SW480 (cell line): ENCODE measurements around the gene OLIG3.

ENCODE experiments used
- DNase-seq: peaks from one replicate; pipeline ENCODE4 v3.0.0-alpha.2; 2016; ENCODE audit warnings: low spot score

OLIG3 gene

DNA sequence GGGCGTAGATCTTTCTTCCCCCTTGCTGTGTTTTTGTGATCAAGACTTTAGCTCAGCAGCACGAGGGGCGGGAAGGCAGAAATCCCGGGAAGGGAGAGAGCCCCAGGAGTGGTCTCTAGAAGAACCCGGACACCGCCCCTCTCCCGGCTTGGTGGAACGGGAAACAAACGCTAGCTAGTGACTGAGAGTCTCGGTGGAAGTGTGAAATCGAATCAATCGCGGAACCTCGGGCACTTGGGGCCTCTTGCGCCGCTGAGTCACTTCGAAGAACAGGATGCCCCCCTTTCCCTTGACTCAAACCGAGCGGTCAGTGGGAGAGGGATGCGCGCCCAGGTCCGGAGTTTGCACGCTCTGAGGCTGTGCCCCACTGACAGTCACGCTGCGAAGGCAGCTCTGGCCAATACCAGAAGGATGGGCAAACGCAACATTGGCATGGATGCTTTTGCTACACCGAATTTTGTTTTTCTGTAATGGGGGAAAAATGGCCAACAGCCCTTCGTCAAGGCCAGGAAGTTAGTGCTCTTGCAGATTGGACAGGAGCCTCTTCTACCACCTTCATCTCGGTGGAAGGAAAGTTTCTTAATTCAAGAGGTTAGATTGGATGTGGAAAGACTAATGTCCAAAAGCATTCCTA, 1.6 kb upstream of the OLIG3 start:
- DNase-seq: no peak

DNA sequence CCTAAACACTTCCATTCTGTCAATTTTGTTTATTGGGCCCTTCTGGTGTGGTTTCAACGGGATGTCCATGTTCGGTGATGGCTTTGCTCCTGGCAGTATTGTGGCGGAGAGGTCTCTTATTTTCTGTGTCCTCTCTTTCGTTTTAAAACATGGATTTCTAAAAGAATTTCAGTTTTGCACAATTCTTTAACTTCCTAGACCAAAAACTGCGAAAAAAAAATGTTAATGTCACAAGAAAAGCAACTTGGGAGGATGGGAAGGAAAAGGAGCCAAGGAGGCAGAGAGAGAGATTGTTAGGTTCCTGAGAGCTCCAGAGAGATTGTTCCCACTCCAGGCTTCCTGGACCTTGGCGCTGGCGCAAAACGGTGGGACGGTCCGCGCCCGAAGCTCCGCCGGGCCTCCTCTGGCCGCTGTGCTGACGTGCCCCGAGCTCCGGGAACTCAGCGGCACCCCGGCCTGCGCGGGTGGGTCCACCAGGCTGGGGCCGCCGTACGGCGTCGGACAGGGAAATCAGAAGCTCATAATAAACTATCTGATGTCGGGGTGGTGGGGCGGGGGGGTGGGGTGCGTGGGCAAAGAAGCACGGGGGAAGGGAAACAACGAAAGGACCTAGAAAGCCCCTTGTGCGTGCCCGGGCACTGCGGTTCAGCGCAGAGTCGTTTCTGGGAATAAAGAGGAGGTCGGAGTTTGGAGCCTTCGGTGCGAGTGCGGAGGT, 951 bp upstream of the OLIG3 start:
- DNase-seq: no peak

DNA sequence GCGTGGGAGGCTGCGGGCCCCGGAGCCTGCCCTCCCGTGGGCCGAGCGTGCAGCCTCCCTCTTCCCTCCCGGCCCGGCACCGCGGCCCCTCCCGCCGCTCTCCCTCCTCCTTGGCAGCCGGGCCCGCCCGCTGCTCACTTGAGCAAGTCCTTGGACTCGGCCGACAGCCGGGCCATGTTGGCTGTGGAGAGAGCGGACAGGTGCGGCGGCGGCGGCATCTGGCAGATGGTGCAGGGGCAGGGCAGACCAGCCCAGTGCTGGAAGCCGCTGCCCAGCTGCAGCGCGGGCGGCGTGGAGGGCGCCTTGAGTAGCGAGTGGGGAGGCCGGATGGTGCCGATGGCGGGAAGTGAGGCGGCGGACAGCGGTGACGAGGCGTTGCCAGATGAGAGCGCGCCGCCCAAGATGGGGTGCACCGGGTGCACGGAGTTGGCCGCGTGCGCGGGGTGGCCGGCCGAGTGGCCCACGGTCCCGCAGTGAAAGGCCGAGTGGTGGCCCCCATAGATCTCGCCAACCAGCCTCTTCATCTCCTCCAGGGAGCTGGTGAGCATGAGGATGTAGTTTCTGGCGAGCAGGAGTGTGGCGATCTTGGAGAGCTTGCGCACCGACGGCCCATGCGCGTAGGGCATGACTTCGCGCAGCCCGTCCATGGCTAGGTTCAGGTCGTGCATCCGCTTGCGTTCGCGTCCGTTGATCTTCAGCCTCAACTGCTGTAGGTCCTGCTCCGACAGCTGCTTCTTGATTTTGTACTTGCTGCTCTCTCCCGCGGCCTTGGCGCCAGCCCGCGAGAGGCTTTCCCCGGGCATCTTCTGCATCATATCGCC, 766 bp downstream of the OLIG3 start:
- DNase-seq: no peak

DNA sequence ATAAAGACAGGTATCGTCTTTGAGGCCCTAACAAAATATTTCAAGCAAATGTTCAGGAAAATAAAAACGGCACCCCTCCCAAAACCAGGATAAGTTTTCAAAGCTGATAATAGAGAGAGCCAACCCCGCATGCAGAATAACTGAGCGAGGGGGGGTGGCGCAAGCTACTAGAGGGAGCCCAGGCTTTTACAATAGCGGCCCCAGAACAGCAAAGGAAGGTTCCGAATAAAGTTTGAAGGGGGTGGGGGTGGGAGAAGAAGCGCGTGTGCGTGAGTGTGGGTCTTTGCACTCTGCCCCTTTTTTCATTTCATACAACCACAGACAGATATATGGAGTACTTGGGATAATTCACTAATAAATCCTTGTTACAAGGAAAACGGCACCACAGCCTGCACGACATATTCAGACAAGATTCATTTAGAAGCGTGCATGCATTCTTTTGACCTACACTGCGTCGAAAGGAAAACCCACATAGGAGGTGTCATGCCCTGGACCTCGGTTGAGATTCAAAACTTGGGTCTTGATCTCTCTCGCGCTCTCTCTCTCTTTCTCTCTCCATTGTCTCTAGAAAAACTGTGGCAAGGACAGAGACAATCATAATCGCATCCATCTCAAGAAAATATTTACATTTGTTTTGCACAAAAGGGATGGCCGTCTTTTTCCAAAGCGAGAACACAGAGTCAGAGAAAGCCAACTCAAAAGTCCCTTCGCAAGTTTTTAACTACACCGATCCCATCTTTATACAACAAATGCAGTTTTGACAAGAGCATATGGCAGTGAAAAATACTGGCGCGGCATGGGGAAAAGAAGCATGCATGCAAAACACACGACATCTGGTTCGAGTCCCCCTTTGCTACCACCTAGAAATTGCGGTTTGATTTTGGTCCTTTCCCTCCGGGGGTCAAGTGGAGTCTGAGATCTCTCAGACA, 1.6 kb downstream of the OLIG3 start:
- DNase-seq: no peak

DNA sequence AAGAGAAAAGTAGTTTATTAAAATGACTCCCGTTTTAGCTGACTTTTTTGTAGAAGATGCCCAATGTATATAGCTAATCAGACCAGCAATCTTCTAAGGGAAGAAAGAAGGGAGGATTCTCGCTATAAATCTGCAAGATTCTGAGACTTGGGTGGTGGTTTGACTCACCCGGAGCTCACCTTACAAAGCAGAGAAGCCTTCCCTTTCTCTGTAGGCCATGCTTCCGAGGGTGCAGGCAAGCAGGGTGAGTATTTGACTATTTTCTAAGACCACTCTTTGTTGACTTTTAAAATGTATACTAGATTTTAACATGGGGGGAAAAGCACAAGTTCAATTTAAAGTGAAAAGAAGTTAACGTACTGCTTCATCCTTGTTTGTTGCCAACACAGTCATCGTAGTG, 2.7 kb downstream of the OLIG3 start:
- no peak for DNase-seq

DNA sequence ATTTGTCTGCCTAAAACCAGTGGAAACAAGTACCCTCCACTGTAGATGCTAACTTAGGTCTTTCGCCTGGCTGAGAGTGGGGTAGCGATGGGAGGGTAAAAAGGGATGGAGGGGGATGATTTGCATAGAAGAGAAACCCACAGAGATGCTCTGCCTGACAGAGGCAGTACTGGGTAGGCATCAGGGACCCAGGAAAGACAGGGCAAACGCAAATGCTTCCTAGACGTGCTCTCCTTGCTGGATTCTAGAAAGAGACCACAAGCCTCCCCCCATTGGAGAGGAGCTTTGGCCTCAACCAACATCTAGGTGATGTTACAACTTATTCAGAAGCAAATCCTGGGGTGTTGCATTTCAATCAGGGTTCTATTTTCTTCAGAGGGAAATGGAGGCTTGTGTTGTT, 3.2 kb downstream of the OLIG3 start:
- DNase-seq: no peak

DNA sequence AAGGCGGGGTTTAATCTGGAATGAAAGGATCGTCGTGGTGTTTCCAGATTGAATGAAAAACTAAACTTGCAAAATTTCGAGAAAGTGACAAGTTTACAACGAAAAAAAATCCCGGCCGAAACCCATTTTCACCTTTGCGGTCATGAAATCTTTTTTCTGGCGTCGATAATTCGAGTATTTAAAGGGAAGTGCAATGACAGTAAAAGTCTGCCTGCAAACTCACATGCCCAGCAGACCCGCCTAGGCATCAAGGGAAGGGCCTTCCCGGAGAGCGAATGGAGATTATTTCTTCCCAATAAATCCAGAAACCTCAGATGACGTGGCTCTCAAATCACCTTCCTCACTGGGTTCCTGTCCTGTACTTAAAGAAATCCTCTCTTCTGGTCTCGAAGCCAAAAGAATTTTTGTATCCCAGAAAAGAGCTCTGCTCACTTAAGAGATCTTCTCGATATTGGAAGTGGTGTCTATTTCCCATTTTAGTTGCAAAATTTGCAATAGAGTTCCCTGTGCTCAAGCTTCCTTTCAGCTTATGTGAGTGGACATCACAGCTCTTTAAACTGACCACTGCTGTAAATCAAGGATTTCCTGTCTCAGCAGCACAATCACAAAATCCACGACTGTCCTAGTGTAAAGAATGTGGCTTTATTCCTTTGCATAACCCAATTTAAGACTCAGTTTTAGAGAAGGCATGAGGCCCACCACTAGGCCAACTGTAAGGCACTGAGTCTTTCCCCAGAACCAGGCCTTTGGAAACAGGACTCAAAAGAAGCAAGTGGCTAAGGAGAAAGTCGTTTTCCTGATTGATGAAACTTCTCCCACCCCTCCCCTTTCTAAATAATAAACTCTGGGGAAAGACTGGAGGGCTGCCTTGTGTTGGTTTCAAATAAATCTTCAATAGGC, 3.9 kb downstream of the OLIG3 start:
- DNase-seq: no peak

DNA sequence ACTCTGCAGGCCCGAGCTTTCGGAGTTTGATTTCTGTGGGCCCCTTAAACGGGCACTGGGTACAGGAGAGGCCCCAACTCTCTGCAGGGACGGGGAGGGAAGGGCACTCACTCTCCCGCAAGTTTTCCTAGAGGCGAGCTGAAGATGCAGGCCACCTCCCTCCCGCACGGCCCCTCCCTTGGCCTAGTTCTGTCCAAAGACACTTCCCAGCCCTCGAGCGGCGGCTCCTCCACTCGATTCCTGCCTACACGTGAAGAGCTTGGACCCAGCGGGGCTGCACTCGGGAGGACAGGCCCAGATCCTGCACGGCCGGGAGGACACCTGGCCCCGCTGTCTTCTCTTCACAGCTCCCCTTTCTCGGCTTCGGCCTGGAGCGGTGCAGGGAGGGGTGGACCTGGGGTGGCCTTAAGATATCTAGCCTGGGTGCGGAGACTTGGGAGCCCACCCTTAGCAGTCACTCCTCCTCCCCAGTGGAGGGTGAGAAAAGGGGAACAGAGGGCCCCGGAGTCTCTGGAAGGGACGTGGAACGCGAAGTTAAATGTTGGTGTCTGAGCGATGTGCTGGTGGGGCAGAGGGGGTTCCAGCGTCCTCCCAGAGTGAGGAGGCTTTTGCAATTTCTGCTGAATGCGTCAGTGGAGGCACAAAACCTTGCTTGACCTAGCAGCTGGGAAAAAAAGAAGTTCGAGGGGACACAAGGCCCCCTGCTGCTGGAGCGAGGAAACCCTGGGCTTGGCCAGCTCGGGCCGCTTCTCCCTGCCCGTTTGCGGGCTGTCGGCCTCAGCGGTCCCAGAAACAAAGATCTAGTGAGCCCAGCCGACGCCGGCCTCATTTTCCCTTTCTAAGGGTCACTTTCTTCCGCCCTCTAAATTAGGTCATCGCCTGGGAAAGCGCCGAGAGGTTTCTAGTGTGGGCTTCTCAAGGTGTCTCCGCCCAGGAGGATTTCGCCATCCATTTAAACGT, 4.9 kb downstream of the OLIG3 start:
- no peak for DNase-seq

DNA sequence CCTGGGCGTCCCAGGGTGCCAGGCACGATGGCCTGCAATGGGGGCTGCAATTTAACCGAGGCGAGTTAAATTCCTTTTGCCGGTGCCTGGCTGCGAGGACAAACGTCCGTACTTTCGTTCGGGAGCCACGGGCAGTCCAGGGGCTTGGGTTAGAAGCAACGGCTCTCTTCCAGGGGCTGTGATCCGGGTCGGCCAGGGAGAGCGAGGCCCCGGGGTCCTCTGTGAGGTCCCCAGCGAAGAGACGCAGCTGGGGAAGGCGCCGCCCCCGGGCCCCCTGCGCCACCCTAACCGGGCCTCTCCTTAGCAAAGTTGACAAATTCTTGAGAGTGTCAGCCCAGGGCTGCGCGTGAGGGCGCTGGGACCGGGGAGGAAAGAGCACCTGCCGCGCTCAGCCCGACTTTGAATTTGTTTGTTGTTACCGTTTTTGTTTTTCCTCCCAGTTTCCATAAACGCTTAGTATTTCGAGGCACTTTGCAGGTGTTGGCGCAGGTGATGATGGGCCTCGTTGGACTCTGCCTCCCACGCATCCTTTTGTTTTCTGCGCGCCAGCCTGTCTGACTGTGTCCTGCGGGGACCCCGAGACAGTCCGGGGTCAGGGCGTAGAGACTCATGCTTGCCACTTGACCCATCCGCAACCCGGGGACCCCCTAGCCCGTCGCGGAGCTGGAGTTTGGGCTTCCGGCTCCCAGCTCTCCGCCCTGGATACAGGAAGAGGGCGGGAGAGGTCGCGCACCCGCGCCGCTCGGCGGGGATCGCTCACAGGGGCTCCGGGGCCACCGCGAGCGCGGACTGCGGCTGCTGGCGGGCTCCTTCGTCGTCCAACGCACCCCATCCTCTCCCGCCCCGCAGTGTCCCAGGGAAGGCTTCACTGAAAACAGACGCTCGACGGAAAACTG, 5.8 kb downstream of the OLIG3 start:
- DNase-seq: no peak

DNA sequence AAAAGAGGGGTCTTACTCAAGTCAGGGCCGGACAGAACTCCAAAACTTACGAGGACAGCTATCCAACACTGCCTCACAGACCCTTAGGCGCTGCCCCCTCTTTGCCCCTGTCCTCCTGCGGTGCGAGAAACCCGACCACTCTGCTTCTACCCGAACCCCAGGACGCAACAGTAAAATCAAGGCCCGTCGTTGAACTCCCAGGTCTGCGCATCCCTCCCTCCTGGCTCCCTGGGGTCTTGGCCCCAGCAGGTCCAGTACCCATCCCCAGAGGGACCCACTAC, 6.4 kb downstream of the OLIG3 start:
- no peak for DNase-seq

DNA sequence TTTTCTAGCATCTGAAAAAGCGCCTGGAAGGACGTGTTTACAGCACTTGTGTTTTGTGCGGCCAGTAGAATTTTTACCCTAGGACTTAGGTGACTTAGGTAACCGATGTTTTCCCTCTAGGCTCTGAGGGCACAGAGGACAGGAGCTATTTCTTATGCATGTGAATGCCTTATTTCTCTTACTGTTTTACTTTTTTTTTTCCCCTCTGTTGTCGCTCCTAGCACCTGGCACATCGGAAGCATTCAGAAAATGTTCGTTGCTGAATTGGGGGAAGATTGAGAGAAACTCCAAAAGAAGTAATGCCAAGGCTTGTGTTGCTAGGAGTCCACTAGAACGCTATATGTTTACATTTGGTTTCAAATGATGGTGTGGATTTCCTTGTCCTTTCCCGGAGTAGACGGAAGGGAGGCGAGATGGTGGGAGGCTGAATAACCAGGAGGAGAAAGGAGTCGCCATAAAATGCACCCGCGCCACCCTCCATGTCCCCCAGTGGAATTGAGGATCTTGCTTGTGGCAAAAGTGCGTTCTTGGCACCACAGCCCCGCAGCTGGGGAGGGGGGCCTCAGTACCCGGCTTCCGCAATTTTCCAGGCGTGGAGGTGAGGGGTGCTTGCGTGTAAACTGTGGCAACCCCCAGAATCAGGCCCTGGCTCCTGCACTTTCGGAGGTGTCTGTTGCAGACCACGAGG, 6.9 kb downstream of the OLIG3 start:
- no peak for DNase-seq

DNA sequence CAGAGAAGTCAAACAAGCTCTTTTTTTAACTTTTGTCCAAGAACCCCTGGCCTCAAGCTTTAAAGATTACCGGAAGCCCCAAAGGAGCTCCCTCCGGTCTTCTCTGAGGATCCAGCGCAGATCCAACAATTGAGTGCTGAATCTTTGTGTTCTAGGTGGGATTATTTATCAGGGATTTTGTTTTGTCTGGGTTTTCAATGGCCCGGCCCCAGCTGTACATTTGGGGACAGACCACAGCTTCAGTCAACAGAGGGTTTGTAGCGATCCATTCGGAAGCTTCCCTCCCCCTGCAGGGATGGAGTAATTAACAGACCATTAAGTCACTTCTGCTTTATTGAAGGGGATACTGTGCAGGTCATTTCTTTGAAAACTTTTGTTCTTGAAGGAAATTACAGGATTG, 7.8 kb downstream of the OLIG3 start:
- no peak for DNase-seq

DNA sequence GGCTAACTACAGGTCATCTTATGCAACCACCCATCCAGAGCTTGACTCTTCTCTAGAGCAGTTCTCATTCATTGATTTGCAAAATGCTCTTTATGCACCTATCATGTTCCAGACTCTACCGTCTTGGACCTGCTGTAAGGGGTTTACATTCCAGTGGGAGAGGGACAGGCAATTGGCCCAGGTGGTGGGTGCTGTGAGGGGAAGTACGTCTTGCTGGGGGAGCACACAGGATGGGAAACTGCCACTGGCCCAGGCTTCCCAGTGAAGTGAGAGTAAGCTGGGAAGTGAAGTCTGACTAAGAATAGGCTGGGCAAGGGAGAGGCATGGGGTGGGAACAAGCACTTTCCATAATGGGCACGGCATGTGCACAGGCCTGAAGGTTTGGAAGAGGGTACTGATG, 13.8 kb downstream of the OLIG3 start:
- DNase-seq: no peak

DNA sequence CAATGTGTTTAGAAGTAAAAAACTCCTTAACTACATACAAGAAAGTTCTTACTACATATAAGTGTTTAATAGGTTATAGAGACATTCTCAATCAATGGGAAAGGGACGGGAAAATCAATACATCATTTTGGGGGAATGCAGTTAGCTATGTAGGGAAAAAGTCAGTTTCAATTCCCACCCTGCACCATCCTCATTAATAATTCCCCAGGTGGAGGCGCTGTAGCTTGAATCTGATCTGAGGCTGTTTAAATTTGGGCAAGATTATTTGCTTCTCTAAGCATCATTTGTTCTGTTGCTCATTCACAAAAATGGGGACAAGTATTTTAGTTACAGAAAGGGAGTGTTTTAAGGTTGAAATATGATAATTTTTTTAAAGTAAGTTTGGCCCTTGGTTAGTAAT, 19.1 kb downstream of the OLIG3 start:
- DNase-seq: no peak

DNA sequence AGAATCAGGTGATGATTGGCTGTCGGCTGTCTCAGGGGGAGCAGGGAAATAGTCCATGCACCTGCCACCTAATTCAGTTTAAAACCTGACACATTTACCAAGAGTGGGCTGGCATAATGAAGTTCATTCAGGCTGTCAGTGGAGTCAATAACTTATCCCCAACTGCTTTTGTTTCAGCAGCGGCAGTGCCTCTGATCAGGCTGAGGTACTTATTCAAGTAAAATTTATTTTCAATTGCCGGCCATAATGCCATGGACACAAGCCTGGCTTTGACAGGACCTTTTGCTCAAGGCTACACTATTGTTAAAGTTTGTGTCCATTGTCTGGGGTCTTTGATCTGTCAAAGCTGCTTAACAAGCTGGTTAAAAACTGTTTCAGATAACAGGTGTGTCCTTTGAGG, 20.6 kb downstream of the OLIG3 start:
- DNase-seq: no peak

DNA sequence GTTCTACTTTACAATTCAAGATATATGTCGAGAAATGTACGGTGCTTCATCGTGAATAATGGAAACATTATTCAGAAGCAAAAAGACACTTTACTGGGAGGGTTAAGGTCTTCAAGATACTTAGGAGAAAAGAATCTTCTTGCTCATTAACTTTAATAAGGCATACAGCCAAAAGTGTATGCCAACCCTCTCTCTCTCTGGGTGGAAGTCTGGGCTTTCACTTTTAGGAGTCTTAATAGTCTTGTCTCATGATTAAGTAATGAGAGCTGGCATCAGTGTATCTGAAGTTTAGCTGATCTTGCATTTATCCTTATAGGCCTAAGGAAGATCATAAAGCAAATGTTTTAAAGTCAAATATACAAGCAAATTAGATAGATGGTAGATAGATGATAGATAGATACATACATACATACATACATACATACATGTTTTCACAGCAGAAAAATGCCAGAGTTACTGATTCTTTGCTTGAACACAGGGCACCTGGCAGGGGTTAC, 21.5 kb downstream of the OLIG3 start:
- DNase-seq: no peak

DNA sequence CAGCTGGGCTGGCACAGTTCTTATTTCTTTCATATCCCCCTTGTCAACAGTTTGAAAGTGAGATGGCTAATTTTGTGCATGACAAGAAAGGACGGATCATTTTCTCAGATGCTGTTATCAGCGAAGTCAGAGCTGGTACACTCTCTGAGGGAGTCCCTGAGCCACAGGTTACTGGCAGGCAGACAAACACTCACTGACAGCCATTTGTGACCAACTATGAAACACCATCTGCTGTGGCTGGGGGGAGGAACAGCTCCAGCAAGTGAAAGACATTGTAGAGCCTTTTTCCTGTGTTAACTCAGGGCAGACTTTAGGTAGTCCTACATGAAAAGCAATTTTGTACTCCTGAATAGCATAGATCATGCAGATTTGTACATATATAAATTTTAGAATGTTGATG, 22.2 kb downstream of the OLIG3 start:
- DNase-seq: no peak

DNA sequence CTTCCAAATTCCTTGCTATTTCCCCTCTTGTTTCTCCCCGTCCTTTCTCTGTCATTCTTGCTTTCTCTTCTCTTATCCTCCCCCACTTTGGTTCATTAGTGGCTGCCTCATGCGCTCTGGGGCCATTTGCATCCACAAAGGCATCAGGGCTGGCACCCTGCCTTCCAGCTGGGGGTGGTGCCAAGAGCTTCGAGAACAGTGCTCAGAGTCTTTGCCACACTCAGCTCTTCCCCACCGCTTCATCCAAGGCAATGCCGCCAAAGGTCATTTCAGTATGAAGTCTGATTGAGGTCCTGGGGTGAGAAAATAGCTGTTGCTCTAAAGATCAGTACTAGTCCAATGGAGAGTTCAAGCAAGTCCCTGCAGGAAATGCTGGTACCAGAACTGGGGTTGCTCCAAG, 22.7 kb downstream of the OLIG3 start:
- DNase-seq: no peak
